K562 (cell line): ENCODE measurements around the gene CDCP2. TPM values are rescaled to one million over a fixed set of nuclear protein-coding genes. Genes with fewer than 3 reads are reported as not detected.

Source experiments
- ATAC-seq: fragments of 200-7000 bp; cut with Tn5 transposase; 3 replicates; pipeline ENCODE4 v1.9.1; 2020; ENCODE audit warnings: moderate library complexity
- BruUV-seq: library from RNA; stranded (reverse); fragments of 400-500 nt; replicated peaks from 2 replicates; lab custom pipeline; 2021; lab: Mats Ljungman, UMichigan
- CTCF ChIA-PET: fragments of 300-600 bp; formaldehyde crosslinking; extraction: SDS; loops from one replicate; lab custom pipeline; 2021; ENCODE audit warnings: low intra/inter-chr PET ratio; lab: Yijun Ruan, JAX
- POLR2A ChIA-PET: fragments of 300-600, 350-650 bp; sonication (Branson Sonifier 250); formaldehyde crosslinking; extraction: SDS; loops from one replicate; lab custom pipeline; 2021; ENCODE audit warnings: antibody characterized with exemption, inconsistent platforms; lab: Yijun Ruan, JAX
- DNase-seq, 4 experiments: peaks; one replicate each; pipeline versions ENCODE4 v3.0.0 to v3.0.0-alpha.2; 2011 to 2018; ENCODE audit warnings: low spot score in 3 of 4, mixed read lengths in 3 of 4; ENCODE audit errors: extremely low read depth in 1 of 4
- FAIRE-seq: peaks from 2 replicates; lab custom pipeline; 2011; peaks lifted over from hg19 to GRCh38; lab: Jason Lieb, UNC
- H2AFZ ChIP-seq: 2 replicates; pipeline ENCODE4 v1.6.0; 2011; ENCODE audit warnings: low read depth, low read length, control low read depth, inconsistent platforms
- H3K27ac ChIP-seq: fragments of 200-600 bp; 3 replicates; pipeline ENCODE4 v1.8.0; 2011; ENCODE audit warnings: low read depth, mild to moderate bottlenecking, control low read depth, inconsistent platforms, low read length, moderate library complexity, mixed read lengths; ENCODE audit errors: extremely low read depth
- H3K27me3 ChIP-seq, 2 experiments: fragments of 300-600 bp in 1 of 2; 2 replicates in 1 of 2; 3 replicates in 1 of 2; pipeline versions ENCODE4 v1.6.0 to v1.8.0; 2011; ENCODE audit warnings: inconsistent platforms in 2 of 2, low read length in 2 of 2, mild to moderate bottlenecking in 1 of 2, mixed read lengths in 1 of 2, moderate library complexity in 1 of 2; ENCODE audit not compliant: control insufficient read depth in 2 of 2, insufficient read depth in 2 of 2
- H3K36me3 ChIP-seq: fragments of 300-600 bp; 3 replicates; pipeline ENCODE4 v1.8.0; 2011; ENCODE audit warnings: mild to moderate bottlenecking, low read length, inconsistent platforms; ENCODE audit not compliant: control insufficient read depth, insufficient read depth
- H3K4me1 ChIP-seq, 2 experiments: fragments of 200-600 bp in 1 of 2; replicated peaks in 1 of 2; 2 replicates in 1 of 2; 3 replicates in 1 of 2; pipeline versions ENCODE4 v1.5.1 to v1.8.0; 2011; ENCODE audit warnings: inconsistent platforms in 2 of 2, low read length in 2 of 2, mild to moderate bottlenecking in 1 of 2, mixed read lengths in 1 of 2, moderate library complexity in 1 of 2; ENCODE audit not compliant: control insufficient read depth in 2 of 2, insufficient read depth in 2 of 2
- H3K4me2 ChIP-seq: 2 replicates; pipeline ENCODE4 v1.6.1; 2011; ENCODE audit warnings: low read length, control low read depth, inconsistent platforms, mixed read lengths; ENCODE audit not compliant: insufficient read depth
- H3K4me3 ChIP-seq: fragments of 200-600 bp; sonication (generic), shearing (Covaris generic); 2 replicates; pipeline ENCODE4 v1.5.1; 2016; ENCODE audit warnings: control low read depth, inconsistent platforms
- H3K79me2 ChIP-seq: fragments of 200-600 bp; 3 replicates; pipeline ENCODE4 v1.8.0; 2011; ENCODE audit warnings: low read length, inconsistent platforms; ENCODE audit not compliant: control insufficient read depth, insufficient read depth
- H3K9ac ChIP-seq, 2 experiments: 2 replicates each; pipeline versions ENCODE4 v1.6.0 to v1.6.1; 2011; ENCODE audit warnings: low read depth in 2 of 2, low read length in 2 of 2, control low read depth in 1 of 2, inconsistent platforms in 1 of 2, mild to moderate bottlenecking in 1 of 2, mixed read lengths in 1 of 2; ENCODE audit not compliant: insufficient read depth in 1 of 2
- H3K9me1 ChIP-seq: one replicate; pipeline ENCODE4 v1.6.0; 2011; ENCODE audit warnings: inconsistent platforms, mild to moderate bottlenecking, low read length, moderate library complexity; ENCODE audit not compliant: control insufficient read depth, insufficient read depth
- H3K9me3 ChIP-seq: replicated peaks from 2 replicates; pipeline ENCODE4 v1.5.1; 2011; ENCODE audit warnings: low read depth, low read length, inconsistent platforms; ENCODE audit not compliant: control insufficient read depth, insufficient read depth
- H4K20me1 ChIP-seq: replicated peaks from 2 replicates; pipeline ENCODE4 v1.6.1; 2011; ENCODE audit warnings: low read length, inconsistent platforms, mixed read lengths; ENCODE audit not compliant: control insufficient read depth, insufficient read depth
- CXXC5 ChIP-seq: fragments of 250-450 bp; sonication (Bioruptor Pico); IDR thresholded peaks from 2 replicates; pipeline ENCODE4 v1.8.0; 2022; ENCODE audit warnings: inconsistent platforms, mild to moderate bottlenecking, moderate library complexity
- ELF4 ChIP-seq: fragments of 450-650 bp; formaldehyde crosslinking; IDR thresholded peaks from 2 replicates; pipeline ENCODE4 v1.4.0; 2022; ENCODE audit warnings: missing genetic modification characterization
- ETV1 ChIP-seq: fragments of 450-650 bp; conservative IDR thresholded peaks from 2 replicates; pipeline ENCODE4 v1.6.1; 2016; ENCODE audit warnings: missing genetic modification characterization, control low read depth, low read depth, missing compliant biosample characterization
- FOXO4 ChIP-seq: fragments of 450-650 bp; formaldehyde crosslinking; IDR thresholded peaks from 2 replicates; pipeline ENCODE4 v1.4.0; 2020; ENCODE audit warnings: mild to moderate bottlenecking, moderate library complexity
- FUS ChIP-seq: fragments of 200-400 bp; formaldehyde crosslinking; optimal IDR thresholded peaks from 2 replicates; pipeline ENCODE3; 2017; ENCODE audit warnings: low read depth, low read length
- KDM1A ChIP-seq, 2 experiments: fragments of 450-650 bp; IDR thresholded peaks; 2 replicates each; pipeline ENCODE4 v1.6.1; 2016; ENCODE audit warnings: mild to moderate bottlenecking in 2 of 2
- MYBL2 ChIP-seq, 2 experiments: fragments of 450-650 bp in 1 of 2; sonication (generic) in 1 of 2; formaldehyde crosslinking in 1 of 2; IDR thresholded peaks; 2 replicates each; pipeline versions ENCODE4 v1.6.1 to v1.8.1; 2017 to 2022; ENCODE audit warnings: borderline replicate concordance in 1 of 2, inconsistent platforms in 1 of 2, low read depth in 1 of 2, mild to moderate bottlenecking in 1 of 2, missing genetic modification reagents in 1 of 2, moderate library complexity in 1 of 2
- NBN ChIP-seq: fragments of 450-650 bp; IDR thresholded peaks from 2 replicates; pipeline ENCODE4 v1.6.1; 2016; ENCODE audit warnings: low read depth, mild to moderate bottlenecking
- NR1H2 ChIP-seq: sonication (generic); formaldehyde crosslinking; IDR thresholded peaks from 2 replicates; pipeline ENCODE4 v1.4.0; 2020; ENCODE audit warnings: mild to moderate bottlenecking, missing genetic modification reagents
- RCOR1 ChIP-seq, 2 experiments: IDR thresholded peaks; 2 replicates each; pipeline ENCODE4 v1.6.1; 2012; ENCODE audit warnings: low read depth in 2 of 2, low read length in 2 of 2, borderline replicate concordance in 1 of 2, improper control_type of control experiment in 1 of 2
- RNF2 ChIP-seq: sonication (generic); IDR thresholded peaks from 2 replicates; pipeline ENCODE4 v1.6.1; 2016
- TARDBP ChIP-seq: fragments of 450-650 bp; IDR thresholded peaks from 2 replicates; pipeline ENCODE4 v1.6.1; 2016
- ZBTB17 ChIP-seq: fragments of 450-650 bp; formaldehyde crosslinking; IDR thresholded peaks from 2 replicates; pipeline ENCODE4 v1.4.0; 2020; ENCODE audit warnings: mild to moderate bottlenecking
- ZNF263 ChIP-seq: sonication (generic); formaldehyde crosslinking; IDR thresholded peaks from 2 replicates; pipeline ENCODE4 v1.8.0; 2022; ENCODE audit warnings: mild to moderate bottlenecking, missing genetic modification reagents, borderline replicate concordance
- ZNF785 ChIP-seq: fragments of 250-450 bp; sonication (Bioruptor Pico); IDR thresholded peaks from 2 replicates; pipeline ENCODE4 v1.4.0; 2020; ENCODE audit warnings: mild to moderate bottlenecking
- WGBS: fragments of 100-300 bp; shearing (Covaris generic); methylation state at CpG from one replicate; pipeline ENCODE4 v1.1.6; 2016; ENCODE audit warnings: low coverage, mixed read lengths; ENCODE audit not compliant: insufficient coverage; ENCODE audit errors: missing lambda C conversion rate; 5-methylcytosine and 5-hydroxymethylcytosine counted together
- in situ Hi-C: fragments of 300-500 bp; cut with MboI; formaldehyde crosslinking; loops from 4 replicates; pipeline ENCODE4 v1.15.0; 2018; ENCODE audit warnings: inconsistent platforms, mixed read lengths
- intact Hi-C: fragments of 100-400 bp; cut with micrococcal nuclease; formaldehyde crosslinking; loops from 2 replicates; pipeline ENCODE4 v1.14.2; 2022
- polyA plus RNA-seq, 8 experiments: library from polyadenylated mRNA; depleted of rRNA in 4 of 8; stranded (reverse) in 5 of 8; unstranded in 3 of 8; fragments of >200 nt; fragmentation: Nextera tagmentation in 2 of 8; fragmentation: Illumina TruSeq in 1 of 8; extraction: Ambion mirVana in 2 of 8; extraction: Trizol in 1 of 8; gene quantifications; 2 replicates each; pipeline versions ENCODE4 v1.2.1 to v1.2.3, GENCODE V29; 2011 to 2014; ENCODE audit warnings: inconsistent platforms in 1 of 8, missing spikeins in 1 of 8
- total RNA-seq, 7 experiments: library from RNA; depleted of rRNA in 6 of 7; stranded (reverse); fragments of >200 nt in 6 of 7; fragmentation: Illumina TruSeq in 2 of 7; extraction: Trizol in 2 of 7; gene quantifications; 2 replicates each; pipeline versions ENCODE4 v1.2.1 to v1.2.3, GENCODE V29; 2011 to 2021; ENCODE audit warnings: low replicate concordance in 1 of 7
- TF ChIP-seq, protein P1 (sequence below): fragments of 450-650 bp; IDR thresholded peaks from 2 replicates; pipeline ENCODE4 v1.7.1; 2018; ENCODE audit warnings: mild to moderate bottlenecking, low read depth; ENCODE audit not compliant: partially characterized antibody
- TF ChIP-seq, protein P2 (sequence below): fragments of 250-450 bp; sonication (Bioruptor Pico); IDR thresholded peaks from 2 replicates; pipeline ENCODE4 v1.8.0; 2021; ENCODE audit warnings: mild to moderate bottlenecking, moderate library complexity
- TF ChIP-seq, protein P3 (sequence below): fragments of 450-650 bp; formaldehyde crosslinking; IDR thresholded peaks from 2 replicates; pipeline ENCODE4 v1.4.0; 2020; ENCODE audit warnings: mild to moderate bottlenecking

CDCP2 gene
- total and polyA plus RNA-seq, 9 of the 15 experiments (the other 6 are each of a cell fraction or from before 2014, with no cell fraction given): not detected

- no peak for DNase-seq
- no TSS peak for BruUV-seq
- no peak overlapping the region for H3K27ac ChIP-seq
- H3K4me3 ChIP-seq: no peak overlapping the region
- H3K9ac ChIP-seq: no peak overlapping the region
- ChIA-PET POLR2A (interaction anchor here (0.5 to 3.4 kb wide), 3 partner anchors 9 to 41 kb away, joined by 3 to 15 read pairs (median 4); no protein-coding TSS in a partner anchor), CTCF (no interaction called here)
- peaks cover 6% of the 10 kb centered on the region; the same call in 1 of the 3 replicates for H3K36me3 ChIP-seq
- no peaks in the 10 kb centered on the region for H3K27me3 ChIP-seq
- in situ Hi-C loops (no loop called here), intact Hi-C loops (no loop called here)
- FAIRE-seq: no peak
- peaks cover 0 to 7% of the 10 kb centered on the region in 2 experiments; a peak in 4 of 5 replicates for H3K4me1 ChIP-seq
- no peak overlapping the region for H2AFZ ChIP-seq
- no peak overlapping the region for H3K4me2 ChIP-seq
- 36% methylated on average over 8 of the region's 8 CpGs for WGBS
- ATAC-seq: no peak
- H3K9me1 ChIP-seq: no peaks in the 10 kb centered on the region
- H3K9me3 ChIP-seq: no peaks in the 10 kb centered on the region
- H4K20me1 ChIP-seq: no peaks in the 10 kb centered on the region
- no peaks in the 10 kb centered on the region for H3K79me2 ChIP-seq
- TF ChIP-seq, protein P1, sequence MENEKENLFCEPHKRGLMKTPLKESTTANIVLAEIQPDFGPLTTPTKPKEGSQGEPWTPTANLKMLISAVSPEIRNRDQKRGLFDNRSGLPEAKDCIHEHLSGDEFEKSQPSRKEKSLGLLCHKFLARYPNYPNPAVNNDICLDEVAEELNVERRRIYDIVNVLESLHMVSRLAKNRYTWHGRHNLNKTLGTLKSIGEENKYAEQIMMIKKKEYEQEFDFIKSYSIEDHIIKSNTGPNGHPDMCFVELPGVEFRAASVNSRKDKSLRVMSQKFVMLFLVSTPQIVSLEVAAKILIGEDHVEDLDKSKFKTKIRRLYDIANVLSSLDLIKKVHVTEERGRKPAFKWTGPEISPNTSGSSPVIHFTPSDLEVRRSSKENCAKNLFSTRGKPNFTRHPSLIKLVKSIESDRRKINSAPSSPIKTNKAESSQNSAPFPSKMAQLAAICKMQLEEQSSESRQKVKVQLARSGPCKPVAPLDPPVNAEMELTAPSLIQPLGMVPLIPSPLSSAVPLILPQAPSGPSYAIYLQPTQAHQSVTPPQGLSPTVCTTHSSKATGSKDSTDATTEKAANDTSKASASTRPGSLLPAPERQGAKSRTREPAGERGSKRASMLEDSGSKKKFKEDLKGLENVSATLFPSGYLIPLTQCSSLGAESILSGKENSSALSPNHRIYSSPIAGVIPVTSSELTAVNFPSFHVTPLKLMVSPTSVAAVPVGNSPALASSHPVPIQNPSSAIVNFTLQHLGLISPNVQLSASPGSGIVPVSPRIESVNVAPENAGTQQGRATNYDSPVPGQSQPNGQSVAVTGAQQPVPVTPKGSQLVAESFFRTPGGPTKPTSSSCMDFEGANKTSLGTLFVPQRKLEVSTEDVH: no peak
- TF ChIP-seq ZNF785 (CRISPR knock-in tag) (no peak), ZBTB17 (CRISPR knock-in tag) (no peak), NBN (no peak), ETV1 (tag) (no peak), KDM1A (IDR thresholded peaks at IDR 0.05) (no peak), FOXO4 (CRISPR knock-in tag) (no peak), CXXC5 (CRISPR knock-in tag) (no peak), TARDBP (no peak), RNF2 (no peak), ELF4 (CRISPR knock-in tag) (no peak), ZNF263 (no peak), RCOR1 (IDR thresholded peaks at IDR 0.05; ENCODE audit: borderline replicate concordance in 1 of 2, low read depth in 2 of 2, low read length in 2 of 2) (no peak), FUS (no peak), MYBL2 (IDR thresholded peaks at IDR 0.05; ENCODE audit: low read depth) (no peak), MYBL2 (CRISPR knock-in tag; IDR thresholded peaks at IDR 0.05; ENCODE audit: borderline replicate concordance) (no peak), NR1H2 (CRISPR knock-in tag) (no peak)
- TF ChIP-seq, protein P2, sequence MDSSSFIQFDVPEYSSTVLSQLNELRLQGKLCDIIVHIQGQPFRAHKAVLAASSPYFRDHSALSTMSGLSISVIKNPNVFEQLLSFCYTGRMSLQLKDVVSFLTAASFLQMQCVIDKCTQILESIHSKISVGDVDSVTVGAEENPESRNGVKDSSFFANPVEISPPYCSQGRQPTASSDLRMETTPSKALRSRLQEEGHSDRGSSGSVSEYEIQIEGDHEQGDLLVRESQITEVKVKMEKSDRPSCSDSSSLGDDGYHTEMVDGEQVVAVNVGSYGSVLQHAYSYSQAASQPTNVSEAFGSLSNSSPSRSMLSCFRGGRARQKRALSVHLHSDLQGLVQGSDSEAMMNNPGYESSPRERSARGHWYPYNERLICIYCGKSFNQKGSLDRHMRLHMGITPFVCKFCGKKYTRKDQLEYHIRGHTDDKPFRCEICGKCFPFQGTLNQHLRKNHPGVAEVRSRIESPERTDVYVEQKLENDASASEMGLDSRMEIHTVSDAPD: no peak
- TF ChIP-seq, protein P3, sequence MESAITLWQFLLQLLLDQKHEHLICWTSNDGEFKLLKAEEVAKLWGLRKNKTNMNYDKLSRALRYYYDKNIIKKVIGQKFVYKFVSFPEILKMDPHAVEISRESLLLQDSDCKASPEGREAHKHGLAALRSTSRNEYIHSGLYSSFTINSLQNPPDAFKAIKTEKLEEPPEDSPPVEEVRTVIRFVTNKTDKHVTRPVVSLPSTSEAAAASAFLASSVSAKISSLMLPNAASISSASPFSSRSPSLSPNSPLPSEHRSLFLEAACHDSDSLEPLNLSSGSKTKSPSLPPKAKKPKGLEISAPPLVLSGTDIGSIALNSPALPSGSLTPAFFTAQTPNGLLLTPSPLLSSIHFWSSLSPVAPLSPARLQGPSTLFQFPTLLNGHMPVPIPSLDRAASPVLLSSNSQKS (CRISPR knock-in tag): no peak
Measured at GRCh38 chr1:54171606-54172005, 18.8 kb upstream of the CDCP2 start.
